Keratinocyte (primary cell): ENCODE data around the gene NUDT3.

ENCODE experiments used
- CTCF ChIP-seq, 3 experiments: IDR thresholded peaks in 1 of 3; conservative IDR thresholded peaks in 1 of 3; optimal IDR thresholded peaks in 1 of 3; 2 replicates in 2 of 3; 3 replicates in 1 of 3; pipeline versions ENCODE3 to v1.5.1; 2011; ENCODE audit warnings: low read length in 3 of 3, mild to moderate bottlenecking in 3 of 3, moderate library complexity in 2 of 3, control low read depth in 1 of 3, inconsistent platforms in 1 of 3; ENCODE audit not compliant: insufficient read depth in 2 of 3; ENCODE audit errors: extremely low read depth in 1 of 3
- EZH2 ChIP-seq: IDR thresholded peaks from one replicate; pipeline ENCODE4 v1.6.1; 2012; ENCODE audit warnings: inconsistent platforms, mild to moderate bottlenecking, low read length, moderate library complexity

GRCh38 chr6:34232901-34233300 is 159.6 kb downstream of the NUDT3 start:
- no peak for TF ChIP-seq CTCF (optimal IDR thresholded peaks at IDR 0.05 in 1 of 3, IDR thresholded peaks at IDR 0.05 in 1 of 3, conservative IDR thresholded peaks at IDR 0.05 in 1 of 3; ENCODE audit: extremely low read depth in 1 of 3, insufficient read depth in 2 of 3, low read length in 3 of 3)
- TF ChIP-seq EZH2 = no peak
